Measurements from ENCODE around the gene PDZD7. TPM values are rescaled to one million over a fixed set of nuclear protein-coding genes. Genes with fewer than 3 reads are reported as not detected.

PDZD7 gene
- total RNA-seq, 1 experiment from 2014 or later: 0.50 TPM

DNA sequence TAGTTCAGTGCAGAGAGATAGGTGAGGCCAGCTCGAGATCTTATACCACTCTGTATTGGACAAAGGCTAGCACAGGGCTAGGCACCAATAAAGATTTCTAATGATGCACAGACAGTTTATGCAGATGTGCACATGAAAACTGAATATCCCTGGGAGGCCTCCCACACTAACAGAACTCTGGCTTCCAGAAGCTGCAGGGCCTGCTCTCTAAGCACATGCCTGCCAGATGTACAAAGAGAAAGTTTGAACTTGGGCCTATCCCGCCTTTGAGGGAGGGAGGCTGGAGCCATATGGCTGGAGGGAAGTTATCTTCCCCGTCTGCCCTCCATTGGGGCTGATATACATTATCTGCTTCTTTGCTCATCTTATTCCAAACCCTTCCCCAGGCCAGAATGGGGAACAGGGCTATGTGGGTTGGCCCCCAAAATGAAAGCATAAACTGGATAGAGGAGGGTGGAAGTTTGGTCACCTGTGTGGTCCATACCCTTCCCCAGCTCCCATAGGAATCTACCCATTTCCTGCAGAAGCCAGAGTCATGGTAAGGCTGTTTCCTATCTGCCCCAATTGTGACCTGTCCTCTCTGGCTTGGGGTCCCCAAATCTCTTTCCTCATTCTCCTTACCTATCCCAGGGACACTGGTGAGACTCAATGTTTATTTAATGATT lies 34.7 kb upstream of the PDZD7 start:
- no peak for DNase-seq (ENCODE audit: low read depth in 1 of 2, low spot score in 2 of 2)
- H3K36me3 ChIP-seq: no peaks in the 10 kb centered on the region
- H3K4me3 ChIP-seq: peak overlapping the region; percentile 43
- peaks cover 39% of the 10 kb centered on the region for H3K4me1 ChIP-seq (replicated peaks)
- no peaks in the 10 kb centered on the region for H3K27me3 ChIP-seq (replicated peaks)
- H3K27ac ChIP-seq: peak overlapping the region; percentile 38
- H3K9me3 ChIP-seq (replicated peaks): no peaks in the 10 kb centered on the region

DNA sequence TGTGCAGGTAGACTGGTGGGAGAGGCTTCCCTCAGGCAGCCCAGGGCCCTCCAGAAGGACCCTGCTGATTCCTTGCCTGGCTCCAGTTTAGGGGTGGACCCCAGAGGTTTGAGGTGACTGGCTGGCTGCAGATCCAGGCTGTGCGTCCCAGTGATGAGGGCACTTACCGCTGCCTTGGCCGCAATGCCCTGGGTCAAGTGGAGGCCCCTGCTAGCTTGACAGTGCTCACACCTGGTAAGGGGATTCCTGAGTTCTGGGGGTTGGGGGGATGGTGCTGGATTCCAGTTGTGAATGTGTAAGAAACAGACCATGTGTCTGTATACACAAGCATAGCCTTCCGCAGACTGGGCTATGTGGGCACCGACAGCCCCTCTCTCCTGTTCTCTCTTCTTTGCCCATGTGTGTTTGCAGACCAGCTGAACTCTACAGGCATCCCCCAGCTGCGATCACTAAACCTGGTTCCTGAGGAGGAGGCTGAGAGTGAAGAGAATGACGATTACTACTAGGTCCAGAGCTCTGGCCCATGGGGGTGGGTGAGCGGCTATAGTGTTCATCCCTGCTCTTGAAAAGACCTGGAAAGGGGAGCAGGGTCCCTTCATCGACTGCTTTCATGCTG lies 33.6 kb upstream of the PDZD7 start:
- H3K9me3 ChIP-seq (replicated peaks): no peaks in the 10 kb centered on the region
- H3K27me3 ChIP-seq (replicated peaks): no peaks in the 10 kb centered on the region
- H3K4me1 ChIP-seq (replicated peaks): peaks cover 43% of the 10 kb centered on the region
- no peak overlapping the region for H3K4me3 ChIP-seq
- no peak for DNase-seq (ENCODE audit: low read depth in 1 of 2, low spot score in 2 of 2)
- no peaks in the 10 kb centered on the region for H3K36me3 ChIP-seq
- no peak overlapping the region for H3K27ac ChIP-seq

DNA sequence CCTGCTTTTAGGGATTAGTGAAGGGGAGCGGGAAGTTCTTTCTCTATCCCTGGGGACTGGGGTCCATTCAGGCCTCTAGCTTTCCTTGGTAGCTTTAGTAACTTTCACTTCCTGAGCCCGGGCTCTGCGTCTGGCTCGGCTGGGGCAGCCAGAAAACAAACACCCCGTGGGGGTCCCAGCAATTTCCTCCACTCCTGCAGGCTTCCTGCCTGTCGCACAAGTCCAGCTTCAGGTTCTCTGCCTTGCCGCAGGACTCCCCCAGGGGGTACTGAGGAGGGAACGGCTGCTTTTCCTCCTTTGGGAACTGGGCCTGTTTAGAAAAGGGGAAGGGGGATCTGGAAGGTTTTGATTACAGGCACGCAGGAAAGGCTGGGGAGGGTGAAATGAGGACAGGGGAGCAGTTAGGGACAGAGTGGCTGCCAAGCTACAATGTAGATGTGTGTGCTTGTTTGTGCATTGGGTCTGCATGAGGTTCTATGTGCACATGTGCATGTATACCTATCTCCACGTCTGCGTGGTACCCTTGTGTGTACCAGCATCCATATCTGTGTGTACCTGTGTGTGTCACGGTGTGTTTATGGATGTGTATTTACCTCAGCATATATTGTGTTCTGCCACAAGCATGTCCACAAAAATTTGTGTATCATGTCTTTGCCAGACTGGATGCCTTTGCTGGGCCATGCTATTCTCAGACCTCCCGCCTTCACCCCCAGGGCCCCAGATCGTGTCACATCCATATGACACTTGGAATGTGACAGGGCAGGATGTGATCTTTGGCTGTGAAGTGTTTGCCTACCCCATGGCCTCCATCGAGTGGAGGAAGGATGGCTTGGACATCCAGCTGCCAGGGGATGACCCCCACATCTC lies 32.9 kb upstream of the PDZD7 start:
- H3K4me1 ChIP-seq (replicated peaks): peaks cover 47% of the 10 kb centered on the region
- H3K9me3 ChIP-seq (replicated peaks): no peaks in the 10 kb centered on the region
- DNase-seq (ENCODE audit: low read depth in 1 of 2, low spot score in 2 of 2): no peak
- H3K27me3 ChIP-seq (replicated peaks): no peaks in the 10 kb centered on the region
- H3K27ac ChIP-seq: no peak overlapping the region
- H3K4me3 ChIP-seq: no peak overlapping the region
- no peaks in the 10 kb centered on the region; the same call in 1 of the 2 replicates for H3K36me3 ChIP-seq

DNA sequence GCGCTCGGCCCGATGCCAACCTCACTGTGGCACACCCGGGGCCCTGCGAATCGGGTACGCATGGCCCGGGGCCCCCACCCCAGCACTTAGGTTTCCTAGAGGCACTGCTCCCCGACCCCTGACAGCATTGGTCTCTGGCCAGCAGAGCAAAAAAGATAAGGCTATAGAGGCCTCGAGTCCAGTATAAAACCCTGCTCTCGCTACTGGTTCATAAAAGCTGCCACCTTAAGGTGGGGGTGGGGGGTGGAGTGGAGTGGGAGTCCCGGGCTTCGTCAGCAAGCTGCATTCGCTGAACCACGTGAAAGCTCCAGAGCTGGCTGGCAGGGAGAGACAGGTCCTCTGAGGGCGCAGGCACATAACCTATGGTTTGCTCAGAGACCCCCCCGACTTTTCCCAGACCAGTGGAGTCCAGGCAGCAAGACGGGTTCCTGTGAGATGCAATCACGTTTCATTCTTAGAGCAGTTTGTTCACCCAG lies 32.2 kb upstream of the PDZD7 start:
- Histone ChIP-seq H3K27ac (no peak overlapping the region), H3K4me3 (no peak overlapping the region), H3K4me1 (replicated peaks) (peaks cover 47% of the 10 kb centered on the region), H3K9me3 (replicated peaks) (no peaks in the 10 kb centered on the region), H3K36me3 (no peaks in the 10 kb centered on the region; the same call in 1 of the 2 replicates), H3K27me3 (replicated peaks) (no peaks in the 10 kb centered on the region)
- no peak for DNase-seq (ENCODE audit: low read depth in 1 of 2, low spot score in 2 of 2)

DNA sequence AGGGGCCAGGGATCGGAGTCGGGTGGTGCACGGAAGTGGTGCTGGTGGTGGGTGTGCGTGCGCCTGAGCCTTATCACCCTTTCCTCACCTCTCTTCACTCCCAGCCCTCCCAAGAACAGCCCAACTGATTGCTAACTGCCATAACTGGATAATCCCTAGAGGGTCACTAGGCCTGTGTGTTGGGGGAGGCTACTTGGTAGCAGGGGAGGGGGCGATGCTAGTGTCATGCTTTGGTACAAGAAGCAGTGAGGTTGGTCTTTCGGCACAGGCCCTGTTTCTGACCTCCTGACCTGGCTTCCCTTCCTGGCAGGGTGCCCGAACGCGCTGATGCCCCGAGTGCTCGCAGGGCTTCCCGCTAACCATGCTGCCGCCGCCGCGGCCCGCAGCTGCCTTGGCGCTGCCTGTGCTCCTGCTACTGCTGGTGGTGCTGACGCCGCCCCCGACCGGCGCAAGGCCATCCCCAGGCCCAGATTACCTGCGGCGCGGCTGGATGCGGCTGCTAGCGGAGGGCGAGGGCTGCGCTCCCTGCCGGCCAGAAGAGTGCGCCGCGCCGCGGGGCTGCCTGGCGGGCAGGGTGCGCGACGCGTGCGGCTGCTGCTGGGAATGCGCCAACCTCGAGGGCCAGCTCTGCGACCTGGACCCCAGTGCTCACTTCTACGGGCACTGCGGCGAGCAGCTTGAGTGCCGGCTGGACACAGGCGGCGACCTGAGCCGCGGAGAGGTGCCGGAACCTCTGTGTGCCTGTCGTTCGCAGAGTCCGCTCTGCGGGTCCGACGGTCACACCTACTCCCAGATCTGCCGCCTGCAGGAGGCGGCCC lies 31.5 kb upstream of the PDZD7 start:
- no peak overlapping the region for H3K27ac ChIP-seq
- H3K36me3 ChIP-seq: no peaks in the 10 kb centered on the region; the same call in 1 of the 2 replicates
- no peak overlapping the region; the same call in 1 of the 2 replicates for H3K4me3 ChIP-seq
- DNase-seq (ENCODE audit: low read depth in 1 of 2, low spot score in 2 of 2): no peak
- peaks cover 44% of the 10 kb centered on the region for H3K4me1 ChIP-seq (replicated peaks)
- H3K27me3 ChIP-seq (replicated peaks): no peaks in the 10 kb centered on the region
- no peaks in the 10 kb centered on the region for H3K9me3 ChIP-seq (replicated peaks)

DNA sequence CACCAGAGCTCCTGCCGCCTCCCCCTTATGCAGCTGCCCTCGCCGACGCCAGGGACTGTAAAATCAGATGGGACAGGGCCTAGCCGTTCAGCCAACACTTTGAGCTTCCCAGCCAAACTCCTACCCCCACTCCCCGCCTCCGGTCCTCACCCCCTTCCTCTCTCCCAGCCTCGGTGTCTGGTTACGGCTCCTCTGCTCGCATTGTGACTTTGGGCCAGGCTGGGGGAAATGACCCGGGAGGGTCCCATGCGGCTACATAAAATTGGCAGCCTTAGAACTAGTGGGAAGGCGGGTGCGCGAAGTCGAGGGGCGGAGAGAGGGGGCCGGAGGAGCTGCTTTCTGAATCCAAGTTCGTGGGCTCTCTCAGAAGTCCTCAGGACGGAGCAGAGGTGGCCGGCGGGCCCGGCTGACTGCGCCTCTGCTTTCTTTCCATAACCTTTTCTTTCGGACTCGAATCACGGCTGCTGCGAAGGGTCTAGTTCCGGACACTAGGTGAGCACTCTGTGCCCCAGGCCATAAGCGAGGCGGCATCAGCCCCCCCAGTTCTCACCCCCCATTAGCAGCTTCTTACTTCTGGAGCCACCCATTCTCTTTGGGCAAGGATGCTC lies 30.8 kb upstream of the PDZD7 start, which contains the start of gene KAZALD1:
Gene KAZALD1 (plus strand): TSS at position 366 of the 608 bp plus-strand sequence. CDS start 604 bp downstream, outside the sequence.
- H3K36me3 ChIP-seq: no peaks in the 10 kb centered on the region; the same call in 1 of the 2 replicates
- H3K4me3 ChIP-seq: peak within 1 kb of the TSS; percentile 80
- peak within 1 kb of the TSS; percentile 97 for H3K27ac ChIP-seq
- no peaks in the 10 kb centered on the region for H3K27me3 ChIP-seq (replicated peaks)
- H3K4me1 ChIP-seq (replicated peaks): peaks cover 40% of the 10 kb centered on the region
- H3K9me3 ChIP-seq (replicated peaks): no peaks in the 10 kb centered on the region
- DNase-seq (ENCODE audit: low read depth in 1 of 2, low spot score in 2 of 2): no peak

DNA sequence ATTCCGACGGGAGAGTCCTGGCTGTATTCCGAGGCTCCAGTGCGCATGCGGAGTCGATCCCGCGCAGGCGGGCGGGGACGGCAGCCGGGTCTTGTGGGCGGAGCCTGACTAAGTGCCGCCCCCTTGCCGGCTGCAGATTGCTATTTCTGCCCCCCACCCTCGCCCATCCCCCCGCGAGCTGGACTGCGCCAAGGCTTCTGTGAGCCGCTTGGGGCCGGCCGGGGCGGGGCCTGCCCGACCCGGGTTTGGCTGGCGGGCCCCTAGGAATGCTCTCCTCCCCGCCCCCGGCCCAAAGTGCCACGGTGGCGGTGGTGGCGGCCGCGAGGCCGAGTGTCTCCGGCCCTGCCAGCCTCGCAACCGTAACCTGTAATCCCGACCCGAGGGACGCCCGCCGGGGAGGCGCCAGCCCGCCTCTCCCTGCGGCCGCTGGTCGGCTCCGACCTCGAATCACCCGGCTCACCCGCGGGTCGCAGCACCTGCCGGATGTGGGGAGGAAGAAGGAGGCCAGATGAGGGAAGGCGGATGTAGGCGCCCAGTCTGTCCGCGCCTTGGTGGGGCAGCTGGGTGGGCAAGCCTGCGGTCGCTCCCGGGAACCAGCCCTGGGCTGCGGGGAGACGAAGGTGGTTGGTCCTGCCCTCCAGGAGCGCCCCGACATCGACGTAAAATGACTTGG lies 30.2 kb upstream of the PDZD7 start:
- peak overlapping the region; percentile 97 for H3K27ac ChIP-seq
- no peaks in the 10 kb centered on the region; the same call in 1 of the 2 replicates for H3K36me3 ChIP-seq
- H3K4me3 ChIP-seq: peak overlapping the region; percentile 80
- peak; percentile 99 for DNase-seq (ENCODE audit: low read depth in 1 of 2, low spot score in 2 of 2)
- H3K4me1 ChIP-seq (replicated peaks): peaks cover 33% of the 10 kb centered on the region
- H3K27me3 ChIP-seq (replicated peaks): no peaks in the 10 kb centered on the region
- no peaks in the 10 kb centered on the region for H3K9me3 ChIP-seq (replicated peaks)

DNA sequence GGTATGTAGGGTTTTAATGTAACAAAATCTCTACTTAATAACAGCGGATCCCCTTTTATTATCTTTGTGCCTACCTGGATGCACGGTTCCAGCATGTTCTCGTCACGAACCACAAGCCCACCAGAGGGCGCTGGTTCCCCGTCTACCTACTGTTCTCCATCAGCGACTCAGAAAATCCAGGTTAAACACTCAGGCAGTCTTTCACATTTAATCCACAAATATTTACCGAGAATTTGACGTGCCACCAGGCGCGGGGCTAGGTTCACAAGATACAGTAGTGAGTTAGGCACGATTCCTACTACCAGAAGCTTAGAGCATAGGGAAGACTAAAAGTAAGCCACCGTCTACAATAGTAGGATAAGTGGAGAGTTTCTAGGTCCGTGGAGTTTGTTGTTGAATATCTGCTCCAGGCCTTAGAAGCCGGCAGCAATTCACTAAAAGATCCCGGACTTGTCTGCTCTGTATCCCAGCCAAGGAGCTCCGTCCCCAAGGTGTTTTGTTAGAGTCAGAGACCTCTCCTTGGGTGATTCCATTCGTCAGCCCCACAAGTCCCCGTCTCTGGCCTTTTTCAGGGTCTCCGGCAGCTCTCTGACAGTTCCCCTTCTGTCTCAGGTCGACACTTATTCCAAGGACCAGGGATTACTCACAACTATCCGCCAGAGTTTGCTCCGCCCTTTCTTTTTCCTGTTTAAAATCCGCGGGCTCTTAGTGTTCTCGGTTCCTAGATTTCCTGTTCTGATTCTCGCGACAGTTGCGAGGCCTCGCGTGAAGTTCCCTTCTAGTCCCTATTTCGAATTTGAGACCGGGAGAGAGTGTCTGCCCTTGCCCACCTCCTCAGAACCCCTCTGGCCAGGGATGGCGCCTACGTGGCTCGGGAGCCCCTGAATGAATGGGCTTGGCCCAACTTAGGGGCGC lies 29.4 kb upstream of the PDZD7 start:
- H3K4me1 ChIP-seq (replicated peaks): peaks cover 25% of the 10 kb centered on the region
- peak overlapping the region; percentile 97 for H3K27ac ChIP-seq
- H3K9me3 ChIP-seq (replicated peaks): no peaks in the 10 kb centered on the region

DNA sequence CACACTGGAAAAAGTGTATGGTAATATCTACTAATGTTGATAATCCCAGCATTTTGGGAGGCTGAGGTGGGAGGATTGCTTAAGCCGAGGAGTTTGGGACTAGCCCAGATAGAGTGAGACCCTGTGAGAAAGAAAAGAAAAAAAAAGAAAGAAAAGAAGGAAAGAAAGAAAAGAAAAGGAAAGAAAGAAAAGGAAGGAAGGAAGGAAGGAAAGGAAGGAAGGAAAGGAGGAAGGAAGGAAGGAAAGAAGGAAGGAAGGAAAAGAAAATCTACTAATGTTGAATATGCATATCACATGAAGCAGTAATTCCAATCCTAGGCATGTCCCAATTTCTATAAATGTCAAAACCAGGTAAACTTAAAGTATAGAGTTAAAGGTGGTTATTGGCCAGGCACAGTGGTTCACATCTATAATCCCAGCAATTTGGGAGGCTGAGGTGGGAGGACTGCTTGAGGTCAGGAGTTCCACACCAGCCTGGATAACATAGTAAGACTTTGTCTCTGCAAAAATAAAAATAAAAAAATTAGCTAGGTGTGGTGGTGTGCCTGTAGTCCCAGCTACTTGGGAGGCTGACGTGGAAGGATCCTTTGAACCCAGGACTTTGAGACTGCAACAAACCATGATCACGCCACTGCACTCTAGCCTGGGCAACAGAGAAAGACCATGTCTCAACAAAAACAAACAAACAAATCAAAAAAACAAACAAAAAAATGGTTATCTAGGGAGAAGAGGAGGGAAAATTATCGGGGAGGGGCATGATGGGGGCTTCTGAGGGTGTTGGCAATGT lies 25.6 kb upstream of the PDZD7 start:
- peaks cover 25% of the 10 kb centered on the region for H3K4me1 ChIP-seq (replicated peaks)
- H3K4me3 ChIP-seq: no peak overlapping the region
- H3K36me3 ChIP-seq: no peaks in the 10 kb centered on the region; the same call in 1 of the 2 replicates
- no peaks in the 10 kb centered on the region for H3K27me3 ChIP-seq (replicated peaks)
- no peak overlapping the region for H3K27ac ChIP-seq
- DNase-seq (ENCODE audit: low read depth in 1 of 2, low spot score in 2 of 2): no peak
- H3K9me3 ChIP-seq (replicated peaks): no peaks in the 10 kb centered on the region

More for the DNA sequence above, 29.4 kb upstream of the PDZD7 start:
- peak; percentile 95 to 99 for DNase-seq (ENCODE audit: low read depth in 1 of 2, low spot score in 2 of 2)
- Histone ChIP-seq H3K4me3 (peak overlapping the region; percentile 80), H3K27me3 (replicated peaks) (no peaks in the 10 kb centered on the region), H3K36me3 (no peaks in the 10 kb centered on the region; the same call in 1 of the 2 replicates)

DNA sequence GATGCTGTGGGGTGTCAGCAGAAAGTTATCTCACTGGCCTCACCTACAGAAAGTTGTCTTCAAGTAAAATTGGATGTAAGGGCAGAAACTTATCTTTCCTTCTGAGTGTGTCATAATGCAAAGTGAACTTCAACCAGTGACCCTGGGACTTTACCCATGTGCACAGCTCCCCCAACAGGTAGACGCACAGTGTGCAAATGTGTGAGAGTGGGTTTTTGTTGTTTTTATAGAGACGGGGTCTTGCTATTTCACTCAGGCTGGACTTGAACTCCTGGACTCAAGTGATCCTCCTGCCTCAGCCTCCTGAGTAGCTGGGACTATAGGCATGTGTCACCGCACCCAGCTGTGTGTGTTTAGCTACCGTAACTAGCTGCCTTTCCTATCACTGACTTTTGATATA lies 24.5 kb upstream of the PDZD7 start:
- H3K27ac ChIP-seq: no peak overlapping the region
- no peak for DNase-seq (ENCODE audit: low read depth in 1 of 2, low spot score in 2 of 2)
- H3K4me3 ChIP-seq: no peak overlapping the region
- peaks cover 23% of the 10 kb centered on the region for H3K4me1 ChIP-seq (replicated peaks)
- no peaks in the 10 kb centered on the region; the same call in 1 of the 2 replicates for H3K36me3 ChIP-seq
- no peaks in the 10 kb centered on the region for H3K27me3 ChIP-seq (replicated peaks)
- H3K9me3 ChIP-seq (replicated peaks): no peaks in the 10 kb centered on the region

DNA sequence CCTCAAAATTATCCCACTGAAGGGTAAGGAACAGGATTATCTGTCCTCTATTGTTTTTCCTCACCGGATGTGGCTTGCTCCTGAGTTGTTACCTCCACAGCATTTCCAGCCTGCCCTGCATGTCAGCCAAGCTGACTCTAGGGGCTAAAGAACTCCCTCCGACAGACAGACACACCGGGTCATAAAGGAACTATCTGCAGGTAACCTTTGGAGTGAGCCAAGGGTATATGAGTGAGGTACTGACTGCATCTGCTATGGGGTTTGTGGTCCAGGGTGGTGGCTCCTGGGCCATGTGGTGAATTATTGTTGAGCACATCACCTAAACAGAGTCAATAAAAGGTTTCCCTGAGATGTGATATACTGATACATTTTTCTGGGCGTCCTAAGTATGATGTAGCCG lies 23.9 kb upstream of the PDZD7 start:
- H3K4me1 ChIP-seq (replicated peaks): peaks cover 27% of the 10 kb centered on the region
- H3K9me3 ChIP-seq (replicated peaks): no peaks in the 10 kb centered on the region
- no peak overlapping the region for H3K4me3 ChIP-seq
- H3K27ac ChIP-seq: no peak overlapping the region
- DNase-seq (ENCODE audit: low read depth in 1 of 2, low spot score in 2 of 2): no peak
- no peaks in the 10 kb centered on the region; the same call in 1 of the 2 replicates for H3K36me3 ChIP-seq
- no peaks in the 10 kb centered on the region for H3K27me3 ChIP-seq (replicated peaks)

All from SJSA1 (cell line).